Gastroesophageal sphincter (tissue), 4 donors: ENCODE measurements around the gene TOB2. TPM values are rescaled to one million over a fixed set of nuclear protein-coding genes. Genes with fewer than 3 reads are reported as not detected.
A peak's percentile ranks its signal among the peaks of the same experiment; 100 is the strongest.
"Not testable (repeated sequence)": the region's sequence is repeated elsewhere in the genome, so short reads cannot be mapped to it uniquely, and the experiment has no call there.

ENCODE experiments used
- ATAC-seq: fragments of 150-250 bp; one replicate; pipeline ENCODE4 v1.9.1; 2016; ENCODE audit warnings: mild to moderate bottlenecking, moderate library complexity
- H3K27ac ChIP-seq, 4 donors: fragments of 200-600 bp; sonication (generic) in 3 of 4; 1 replicate in 3 of 4; 2 replicates in 1 of 4; pipeline ENCODE4 v1.5.1; 2016 to 2019
- H3K27me3 ChIP-seq: fragments of 200-600 bp; sonication (generic); one replicate; pipeline ENCODE4 v1.5.1; 2019
- H3K36me3 ChIP-seq, 2 donors: fragments of 200-600 bp; sonication (generic); one replicate each; pipeline ENCODE4 v1.5.1; 2019; ENCODE audit warnings: control low read depth in 1 of 2
- H3K4me1 ChIP-seq, 3 donors: fragments of 200-600 bp; sonication (generic); 1 replicate in 2 of 3; 2 replicates in 1 of 3; pipeline ENCODE4 v1.5.1; 2016 to 2019; ENCODE audit warnings: control low read depth in 2 of 3
- H3K4me3 ChIP-seq, 2 donors: fragments of 200-600 bp; sonication (generic); one replicate each; pipeline ENCODE4 v1.5.1; 2019; ENCODE audit warnings: mild to moderate bottlenecking in 1 of 2, moderate library complexity in 1 of 2
- H3K9me3 ChIP-seq, 3 donors: fragments of 200-600 bp; sonication (generic); one replicate each; pipeline ENCODE4 v1.5.1; 2017 to 2019; ENCODE audit warnings: control low read depth in 2 of 3
- CTCF ChIP-seq, 4 experiments: fragments of 200-600 bp in 2 of 4; fragments of 450-650 bp in 2 of 4; sonication (generic) in 1 of 4; IDR thresholded peaks; one replicate each; pipeline ENCODE4 v1.5.1; 2017 to 2019; ENCODE audit warnings: antibody characterized with exemption in 4 of 4, mild to moderate bottlenecking in 2 of 4, moderate library complexity in 2 of 4
- EP300 ChIP-seq: sonication (generic); formaldehyde crosslinking; IDR thresholded peaks from one replicate; pipeline ENCODE4 v1.6.1; 2017; ENCODE audit warnings: antibody characterized with exemption, mild to moderate bottlenecking
- POLR2A ChIP-seq, 2 donors: fragments of 450-650 bp; IDR thresholded peaks; one replicate each; pipeline ENCODE4 v1.6.1; 2017; ENCODE audit warnings: antibody characterized with exemption in 2 of 2, mild to moderate bottlenecking in 2 of 2, moderate library complexity in 1 of 2
- POLR2AphosphoS5 ChIP-seq: sonication (generic); formaldehyde crosslinking; IDR thresholded peaks from one replicate; pipeline ENCODE4 v1.6.1; 2017; ENCODE audit warnings: antibody characterized with exemption
- WGBS, 2 donors: methylation state at CpG; one replicate each; pipeline ENCODE4 v1.1.5; 2018; ENCODE audit warnings: low coverage in 1 of 2; 5-methylcytosine and 5-hydroxymethylcytosine counted together
- total RNA-seq, 4 donors: library from RNA; depleted of rRNA; stranded (reverse); fragments of >200 nt; gene quantifications; one replicate each; pipeline ENCODE4 v1.1.0, GENCODE V29; 2016

The TOB2 gene
- total RNA-seq, 4 donors from 2014 or later = 59.3 to 163 (median 84.1) TPM

- Histone ChIP-seq H3K4me1 (peaks cover 3 to 98% (median 41%) of the 10 kb centered on the region in 3 donors), H3K36me3 (peaks cover 0 to 90% of the 10 kb centered on the region in 2 donors), H3K27me3 (no peaks in the 10 kb centered on the region), H3K9me3 (no peaks in the 10 kb centered on the region), H3K27ac (peak overlapping the region in 3 of 4 donors; percentile 47 to 100 (median 65)), H3K4me3 (no peak overlapping the region)
- no peak for ATAC-seq
- TF ChIP-seq POLR2AphosphoS5 (no peak), CTCF (IDR thresholded peaks at IDR 0.05) (no peak)
- WGBS, 2 donors = 50% methylated on average over 1 of the region's 7 CpGs; no CpG with 5 or more reads in 1 of the 2 donors
Observed at GRCh38 chr22:41437198-41437597, 9.4 kb downstream of the TOB2 start.

GRCh38 chr22:41436322-41437113 is 10.1 kb downstream of the TOB2 start:
- H3K27me3 ChIP-seq = no peaks in the 10 kb centered on the region
- H3K4me1 ChIP-seq = peaks cover 3 to 96% (median 37%) of the 10 kb centered on the region in 3 donors
- no peak overlapping the region for H3K4me3 ChIP-seq
- TF ChIP-seq POLR2A (IDR thresholded peaks at IDR 0.05) (no peak), POLR2AphosphoS5 (no peak), EP300 (no peak), CTCF (IDR thresholded peaks at IDR 0.05) (no peak)
- 75% methylated on average over 6 of the region's 23 CpGs; no CpG with 5 or more reads in 1 of the 2 donors for WGBS, 2 donors
- H3K27ac ChIP-seq = peak overlapping the region in 3 of 4 donors; percentile 47 to 100 (median 65)
- peaks cover 0 to 90% of the 10 kb centered on the region in 2 donors for H3K36me3 ChIP-seq
- H3K9me3 ChIP-seq = no peaks in the 10 kb centered on the region
- ATAC-seq = no peak

GRCh38 chr22:41435560-41435959 is 11.0 kb downstream of the TOB2 start:
- TF ChIP-seq CTCF (IDR thresholded peaks at IDR 0.05) (no peak), EP300 (no peak), POLR2AphosphoS5 (no peak), POLR2A (IDR thresholded peaks at IDR 0.05) (no peak)
- 46 to 64% methylated on average over 2 to 4 of the region's 4 CpGs for WGBS, 2 donors
- Histone ChIP-seq H3K27me3 (no peaks in the 10 kb centered on the region), H3K9me3 (no peaks in the 10 kb centered on the region), H3K4me3 (no peak overlapping the region), H3K27ac (peak overlapping the region in 3 of 4 donors; percentile 63 to 100 (median 65)), H3K36me3 (peaks cover 0 to 90% of the 10 kb centered on the region in 2 donors), H3K4me1 (peaks cover 3 to 87% (median 32%) of the 10 kb centered on the region in 3 donors)
- ATAC-seq = no peak

- not testable (repeated sequence) for H3K9me3 ChIP-seq, H3K4me3 ChIP-seq, H3K27me3 ChIP-seq
- peak; percentile 10 for ATAC-seq
- 60 to 83% methylated on average over 1 of the region's 5 CpGs for WGBS, 2 donors
- peaks cover 0 to 88% of the 10 kb centered on the region in 2 donors for H3K36me3 ChIP-seq
- H3K4me1 ChIP-seq = peaks cover under 1 to 76% (median 29%) of the 10 kb centered on the region in 3 donors
- peak overlapping the region in 3 of 4 donors; percentile 63 to 100 (median 65) for H3K27ac ChIP-seq
Observed at GRCh38 chr22:41434361-41435003, 12.1 kb downstream of the TOB2 start.

DNA sequence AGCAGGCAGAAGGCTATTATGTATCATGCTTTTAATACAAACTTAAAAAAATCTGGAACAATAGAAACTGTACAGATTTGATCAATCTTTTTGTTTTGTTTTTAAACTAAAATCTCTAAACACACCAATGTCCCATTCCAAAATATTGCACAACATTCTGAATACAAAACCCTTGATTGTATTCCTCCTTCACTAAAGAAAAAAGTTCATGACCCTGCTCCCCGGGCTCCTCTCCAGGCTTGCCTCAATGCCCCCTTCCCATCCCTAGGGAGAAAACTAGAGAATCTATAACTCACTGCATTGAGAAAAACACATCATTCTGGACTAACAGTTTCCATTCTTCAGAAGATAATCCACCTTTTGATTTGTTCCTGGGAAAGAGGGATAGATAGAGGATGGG is 13.1 kb downstream of the TOB2 start:
- peaks cover 0 to 81% of the 10 kb centered on the region in 2 donors for H3K36me3 ChIP-seq
- peak overlapping the region in 2 of 4 donors; percentile 39 to 100 for H3K27ac ChIP-seq
- not testable (repeated sequence) for H3K4me3 ChIP-seq, H3K27me3 ChIP-seq, ATAC-seq, H3K9me3 ChIP-seq
- WGBS, 2 donors = 67% methylated on average over 1 of the region's 1 CpG; no CpG with 5 or more reads in 1 of the 2 donors
- H3K4me1 ChIP-seq = peaks cover 0 to 66% (median 21%) of the 10 kb centered on the region in 3 donors
